Endothelial cell of umbilical vein (primary cell): Measurements from ENCODE around the gene COL4A2. TPM values are rescaled to one million over a fixed set of nuclear protein-coding genes. Genes with fewer than 3 reads are reported as not detected.

Experiments
- BruUV-seq: library from RNA; stranded (reverse); fragments of 400-500 nt; replicated peaks from 2 replicates; lab custom pipeline; 2021; lab: Mats Ljungman, UMichigan
- CTCF ChIA-PET: fragments of 300-600, 350-600 bp; sonication (Branson Sonifier 250); formaldehyde crosslinking; loops from one replicate; lab custom pipeline; 2021; ENCODE audit warnings: antibody characterized with exemption, inconsistent platforms; lab: Charles Lee
- POLR2A ChIA-PET: fragments of 300-600, 350-600 bp; sonication (Branson Sonifier 250); formaldehyde crosslinking; loops from one replicate; lab custom pipeline; 2021; ENCODE audit warnings: antibody characterized with exemption, inconsistent platforms; lab: Charles Lee
- DNase-seq: peaks from one replicate; pipeline ENCODE4 v3.0.0-alpha.2; 2011; ENCODE audit warnings: low read depth, low spot score
- FAIRE-seq: peaks from 2 replicates; lab custom pipeline; 2011; peaks lifted over from hg19 to GRCh38; lab: Jason Lieb, UNC
- H2AFZ ChIP-seq: 2 replicates; pipeline ENCODE4 v1.6.0; 2012; ENCODE audit warnings: low read depth, low read length, control low read depth, inconsistent platforms
- H3K27ac ChIP-seq: 2 replicates; pipeline ENCODE4 v1.5.1; 2011; ENCODE audit warnings: low read depth, mild to moderate bottlenecking, control low read depth, low read length, moderate library complexity; ENCODE audit not compliant: insufficient read depth
- H3K27me3 ChIP-seq, 2 experiments: 2 replicates each; pipeline versions ENCODE4 v1.6.0 to v1.6.1; 2011; ENCODE audit warnings: low read length in 2 of 2, mixed read lengths in 1 of 2; ENCODE audit not compliant: control insufficient read depth in 2 of 2, insufficient read depth in 2 of 2
- H3K36me3 ChIP-seq, 2 experiments: 2 replicates in 1 of 2; 3 replicates in 1 of 2; pipeline ENCODE4 v1.5.1; 2011; ENCODE audit warnings: low read length in 2 of 2, mild to moderate bottlenecking in 1 of 2, moderate library complexity in 1 of 2; ENCODE audit not compliant: control insufficient read depth in 2 of 2, insufficient read depth in 2 of 2; ENCODE audit errors: extremely low read depth in 1 of 2
- H3K4me1 ChIP-seq: 3 replicates; pipeline ENCODE4 v1.5.1; 2011; ENCODE audit warnings: mild to moderate bottlenecking, low read length; ENCODE audit not compliant: control insufficient read depth, insufficient read depth; ENCODE audit errors: extremely low read depth
- H3K4me2 ChIP-seq: 2 replicates; pipeline ENCODE4 v1.6.1; 2011; ENCODE audit warnings: low read length, control low read depth, mixed read lengths; ENCODE audit not compliant: insufficient read depth
- H3K4me3 ChIP-seq, 3 experiments: fragments of 200-600 bp in 1 of 3; sonication (generic), shearing (Covaris generic) in 1 of 3; replicated peaks in 1 of 3; 2 replicates each; pipeline ENCODE4 v1.5.1; 2011 to 2016; ENCODE audit warnings: control low read depth in 3 of 3, low read length in 3 of 3, mild to moderate bottlenecking in 2 of 3, inconsistent platforms in 1 of 3, low read depth in 1 of 3, moderate library complexity in 1 of 3; ENCODE audit not compliant: insufficient read depth in 1 of 3
- H3K79me2 ChIP-seq: 2 replicates; pipeline ENCODE4 v1.6.0; 2012; ENCODE audit warnings: low read length, inconsistent platforms; ENCODE audit not compliant: control insufficient read depth, insufficient read depth
- H3K9ac ChIP-seq: replicated peaks from 2 replicates; pipeline ENCODE3; 2011; ENCODE audit warnings: low read length, control low read depth; ENCODE audit not compliant: insufficient read depth; ENCODE audit errors: extremely low read depth
- H3K9me1 ChIP-seq: replicated peaks from 3 replicates; pipeline ENCODE4 v1.6.0; 2011; ENCODE audit warnings: mild to moderate bottlenecking, low read length; ENCODE audit not compliant: control insufficient read depth, insufficient read depth; ENCODE audit errors: extremely low read depth
- H3K9me3 ChIP-seq: replicated peaks from 2 replicates; pipeline ENCODE4 v1.5.1; 2012; ENCODE audit warnings: low read length, inconsistent platforms; ENCODE audit not compliant: control insufficient read depth, insufficient read depth
- H4K20me1 ChIP-seq: replicated peaks from 2 replicates; pipeline ENCODE3; 2011; ENCODE audit warnings: mild to moderate bottlenecking, low read length; ENCODE audit not compliant: control insufficient read depth, insufficient read depth; ENCODE audit errors: extremely low read depth
- EZH2 ChIP-seq: IDR thresholded peaks from 2 replicates; pipeline ENCODE4 v1.6.1; 2012; ENCODE audit warnings: borderline replicate concordance, low read depth, mild to moderate bottlenecking, moderate library complexity, low read length, inconsistent platforms; ENCODE audit not compliant: severe bottlenecking
- FOS ChIP-seq: IDR thresholded peaks from 2 replicates; pipeline ENCODE4 v1.6.1; 2011; ENCODE audit warnings: mild to moderate bottlenecking, low read length, moderate library complexity, borderline replicate concordance; ENCODE audit not compliant: insufficient read depth
- GATA2 ChIP-seq: IDR thresholded peaks from 2 replicates; pipeline ENCODE4 v1.7.0; 2011; ENCODE audit warnings: low read depth, mild to moderate bottlenecking, moderate library complexity, mixed read lengths, low read length; ENCODE audit not compliant: insufficient read length, insufficient read depth
- JUN ChIP-seq: IDR thresholded peaks from 2 replicates; pipeline ENCODE4 v1.6.1; 2011; ENCODE audit warnings: borderline replicate concordance, low read depth; ENCODE audit not compliant: insufficient read length, insufficient read depth
- POLR2A ChIP-seq: IDR thresholded peaks from 2 replicates; pipeline ENCODE4 v1.6.1; 2012; ENCODE audit warnings: low read depth, mild to moderate bottlenecking, control low read depth, low read length
- POLR2AphosphoS5 ChIP-seq: IDR thresholded peaks from 2 replicates; pipeline ENCODE4 v1.6.1; 2012; ENCODE audit warnings: low read depth, mild to moderate bottlenecking, control low read depth, low read length, moderate library complexity; ENCODE audit not compliant: insufficient read depth
- dilution Hi-C: fragments of 300-500 bp; cut with MboI; formaldehyde crosslinking; loops from one replicate; pipeline ENCODE4 v1.15.0; 2019; ENCODE audit warnings: low sequenced_read_pairs; ENCODE audit not compliant: extremely low pct_ligation_motif_present
- intact Hi-C: fragments of 100-400 bp; cut with micrococcal nuclease; formaldehyde crosslinking; loops from one replicate; pipeline ENCODE4 v1.10.0; 2022
- polyA plus RNA-seq, 4 experiments: library from polyadenylated mRNA; depleted of rRNA in 3 of 4; stranded (reverse) in 3 of 4; unstranded in 1 of 4; fragments of >200 nt; gene quantifications; 2 replicates each; pipeline versions ENCODE4 v1.2.1 to v1.2.3, GENCODE V29; 2011 to 2012; ENCODE audit warnings: missing spikeins in 1 of 4
- total RNA-seq: library from RNA; stranded (reverse); gene quantifications from 2 replicates; pipeline ENCODE4 v1.2.3, GENCODE V29; 2021
- TF ChIP-seq, protein P1 (sequence below): IDR thresholded peaks from 2 replicates; pipeline ENCODE4 v1.6.1; 2011; ENCODE audit not compliant: insufficient read depth, insufficient read length

COL4A2 gene
- total and polyA plus RNA-seq, 2 donors (not counting 3 experiments of a cell fraction or from before 2014, with no cell fraction given) = 792 to 940 TPM

GRCh38 chr13:110322828-110323171, 15.7 kb downstream of the COL4A2 start:
- H3K9me1 ChIP-seq = no peaks in the 10 kb centered on the region
- H4K20me1 ChIP-seq = no peaks in the 10 kb centered on the region
- no peaks in the 10 kb centered on the region for H3K36me3 ChIP-seq
- H3K27ac ChIP-seq = no peak overlapping the region
- H3K4me2 ChIP-seq = no peak overlapping the region
- FAIRE-seq (no peak), DNase-seq (no peak)
- peaks cover 42% of the 10 kb centered on the region for H3K4me1 ChIP-seq
- H3K4me3 ChIP-seq = no peak overlapping the region
- H2AFZ ChIP-seq = no peak overlapping the region
- H3K9ac ChIP-seq = no peak overlapping the region
- TF ChIP-seq JUN (no peak), POLR2A (no peak), GATA2 (no peak), FOS (no peak), POLR2AphosphoS5 (no peak), EZH2 (no peak)
- TF ChIP-seq, protein P1, sequence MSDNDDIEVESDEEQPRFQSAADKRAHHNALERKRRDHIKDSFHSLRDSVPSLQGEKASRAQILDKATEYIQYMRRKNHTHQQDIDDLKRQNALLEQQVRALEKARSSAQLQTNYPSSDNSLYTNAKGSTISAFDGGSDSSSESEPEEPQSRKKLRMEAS = no peak
- dilution Hi-C loops (no loop called here), intact Hi-C loops (no loop called here)
- H3K27me3 ChIP-seq = no peaks in the 10 kb centered on the region
- POLR2A ChIA-PET = interaction anchor here (0.8 kb wide), 1 partner anchor 16 kb away, joined by 3 read pairs; the partner anchor contains the start of genes COL4A1 and COL4A2
- no TSS peak for BruUV-seq
- CTCF ChIA-PET = interaction anchor here (0.8 to 1.7 kb wide), 9 partner anchors 12 to 89 kb away, joined by 3 to 11 read pairs (median 4); no protein-coding TSS in a partner anchor
- H3K9me3 ChIP-seq = no peaks in the 10 kb centered on the region
- peaks cover 63% of the 10 kb centered on the region for H3K79me2 ChIP-seq
